Testis (tissue), 3 donors: ENCODE measurements around the gene GDPGP1. TPM values are rescaled to one million over a fixed set of nuclear protein-coding genes. Genes with fewer than 3 reads are reported as not detected.
A peak's percentile ranks its signal among the peaks of the same experiment; 100 is the strongest.

Experiments
- DNase-seq: peaks from one replicate; pipeline ENCODE4 v3.0.0-alpha.2; 2019
- H3K27ac ChIP-seq, 2 donors: fragments of 200-600 bp; sonication (generic); one replicate each; pipeline ENCODE4 v1.5.1; 2019
- H3K27me3 ChIP-seq: fragments of 200-600 bp; sonication (generic); one replicate; pipeline ENCODE4 v1.5.1; 2019
- H3K36me3 ChIP-seq: fragments of 200-600 bp; sonication (generic); one replicate; pipeline ENCODE4 v1.5.1; 2017; ENCODE audit warnings: low read depth; ENCODE audit errors: missing control alignments
- H3K4me1 ChIP-seq: fragments of 200-600 bp; sonication (generic); one replicate; pipeline ENCODE4 v1.5.1; 2019
- H3K4me3 ChIP-seq, 2 donors: fragments of 200-600 bp; sonication (generic); one replicate each; pipeline ENCODE4 v1.5.1; 2017 to 2019
- H3K9me3 ChIP-seq: fragments of 200-600 bp; sonication (generic); one replicate; pipeline ENCODE4 v1.5.1; 2017
- POLR2A ChIP-seq: fragments of 450-650 bp; IDR thresholded peaks from one replicate; pipeline ENCODE4 v1.6.1; 2017; ENCODE audit warnings: antibody characterized with exemption, mild to moderate bottlenecking, moderate library complexity
- WGBS, 2 donors: methylation state at CpG; one replicate each; pipeline ENCODE4 v1.1.5; 2018; 5-methylcytosine and 5-hydroxymethylcytosine counted together
- intact Hi-C: fragments of 100-400 bp; cut with DNase I; formaldehyde crosslinking; loops from one replicate; pipeline ENCODE4 v1.15.1; 2023; ENCODE audit warnings: low total_unique reads
- polyA plus RNA-seq: library from polyadenylated mRNA; stranded (reverse); fragments of 350-450 nt; fragmentation: Illumina TruSeq; extraction: RNeasy Lipid Tissue Mini Kit (QIAGEN cat#74804); gene quantifications from one replicate; pipeline ENCODE4 v1.2.3, GENCODE V29; 2014; ENCODE audit warnings: low read depth, low replicate concordance; ENCODE audit not compliant: insufficient read depth
- total RNA-seq, 2 donors: library from RNA; depleted of rRNA; stranded (reverse); fragments of >200 nt; gene quantifications; one replicate each; pipeline ENCODE4 v1.2.3, GENCODE V29; 2016
- TF ChIP-seq, protein P1 (sequence below), 3 experiments: fragments of 450-650 bp in 2 of 3; fragments of 200-600 bp in 1 of 3; sonication (generic) in 1 of 3; IDR thresholded peaks; one replicate each; pipeline ENCODE4 v1.5.1; 2016 to 2019; ENCODE audit warnings: antibody characterized with exemption in 3 of 3, mild to moderate bottlenecking in 2 of 3, moderate library complexity in 1 of 3

GDPGP1 gene
- total and polyA plus RNA-seq, 3 donors from 2014 or later: 6.2 to 16.1 (median 8.9) TPM

DNA sequence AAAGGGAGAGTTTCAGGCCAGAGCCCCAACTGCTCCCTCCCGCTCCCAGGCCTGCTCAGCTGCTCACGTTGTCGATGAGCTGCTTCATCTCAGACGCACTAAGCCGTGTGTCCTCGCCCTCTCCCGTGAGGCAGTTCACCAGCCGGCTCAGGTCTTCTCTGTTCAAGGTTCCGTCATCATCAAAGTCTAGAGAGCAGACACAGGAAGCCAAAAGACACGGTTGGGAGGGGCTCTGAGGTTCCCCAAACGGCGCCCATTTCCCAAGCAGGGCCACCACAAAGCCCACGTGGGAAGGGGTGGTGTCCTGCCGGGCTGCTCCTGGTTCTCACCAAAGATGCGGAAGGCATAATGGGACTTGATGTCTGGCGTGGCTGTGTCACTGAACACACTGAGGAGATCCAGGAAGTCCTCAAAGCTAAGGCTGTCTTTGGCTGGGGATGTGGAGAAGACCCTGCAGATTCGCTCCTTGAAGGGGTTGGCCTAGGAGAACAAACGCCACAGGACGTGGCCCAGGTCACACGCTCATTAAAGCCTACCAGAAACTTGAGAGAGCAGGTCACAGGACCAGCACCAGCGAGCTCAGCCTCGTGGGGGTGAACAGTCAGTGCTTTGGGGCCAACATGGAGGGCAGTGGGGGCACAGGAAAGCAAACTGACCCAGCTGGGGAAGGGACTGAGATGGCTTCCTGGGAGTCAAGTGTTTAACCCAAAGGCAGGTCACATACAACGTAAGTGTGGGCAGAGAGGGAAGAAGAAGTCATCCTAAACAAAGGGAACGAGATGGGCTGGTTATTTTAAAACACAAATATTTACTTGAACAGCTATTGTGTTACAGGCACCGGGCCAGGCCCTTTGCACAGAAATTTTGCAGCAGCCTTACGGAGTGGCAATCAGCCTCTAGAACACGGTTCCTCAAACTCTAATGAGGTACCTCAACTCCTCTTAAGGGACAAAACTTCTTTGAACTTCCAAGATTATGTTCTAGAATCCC lies 2.7 kb upstream of the GDPGP1 start:
- Histone ChIP-seq H3K27ac (peak overlapping the region in 1 of 2 donors; percentile 79), H3K4me1 (peaks cover 22% of the 10 kb centered on the region), H3K4me3 (no peak overlapping the region), H3K27me3 (no peaks in the 10 kb centered on the region), H3K9me3 (no peaks in the 10 kb centered on the region), H3K36me3 (no peaks in the 10 kb centered on the region)
- DNase-seq: peak; percentile 19
- WGBS, 2 donors: 84 to 85% methylated on average over 27 of the region's 27 CpGs
- TF ChIP-seq, protein P1, sequence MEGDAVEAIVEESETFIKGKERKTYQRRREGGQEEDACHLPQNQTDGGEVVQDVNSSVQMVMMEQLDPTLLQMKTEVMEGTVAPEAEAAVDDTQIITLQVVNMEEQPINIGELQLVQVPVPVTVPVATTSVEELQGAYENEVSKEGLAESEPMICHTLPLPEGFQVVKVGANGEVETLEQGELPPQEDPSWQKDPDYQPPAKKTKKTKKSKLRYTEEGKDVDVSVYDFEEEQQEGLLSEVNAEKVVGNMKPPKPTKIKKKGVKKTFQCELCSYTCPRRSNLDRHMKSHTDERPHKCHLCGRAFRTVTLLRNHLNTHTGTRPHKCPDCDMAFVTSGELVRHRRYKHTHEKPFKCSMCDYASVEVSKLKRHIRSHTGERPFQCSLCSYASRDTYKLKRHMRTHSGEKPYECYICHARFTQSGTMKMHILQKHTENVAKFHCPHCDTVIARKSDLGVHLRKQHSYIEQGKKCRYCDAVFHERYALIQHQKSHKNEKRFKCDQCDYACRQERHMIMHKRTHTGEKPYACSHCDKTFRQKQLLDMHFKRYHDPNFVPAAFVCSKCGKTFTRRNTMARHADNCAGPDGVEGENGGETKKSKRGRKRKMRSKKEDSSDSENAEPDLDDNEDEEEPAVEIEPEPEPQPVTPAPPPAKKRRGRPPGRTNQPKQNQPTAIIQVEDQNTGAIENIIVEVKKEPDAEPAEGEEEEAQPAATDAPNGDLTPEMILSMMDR (IDR thresholded peaks at IDR 0.05): no peak
- TF ChIP-seq POLR2A: no peak
- intact Hi-C loops: no loop called here

DNA sequence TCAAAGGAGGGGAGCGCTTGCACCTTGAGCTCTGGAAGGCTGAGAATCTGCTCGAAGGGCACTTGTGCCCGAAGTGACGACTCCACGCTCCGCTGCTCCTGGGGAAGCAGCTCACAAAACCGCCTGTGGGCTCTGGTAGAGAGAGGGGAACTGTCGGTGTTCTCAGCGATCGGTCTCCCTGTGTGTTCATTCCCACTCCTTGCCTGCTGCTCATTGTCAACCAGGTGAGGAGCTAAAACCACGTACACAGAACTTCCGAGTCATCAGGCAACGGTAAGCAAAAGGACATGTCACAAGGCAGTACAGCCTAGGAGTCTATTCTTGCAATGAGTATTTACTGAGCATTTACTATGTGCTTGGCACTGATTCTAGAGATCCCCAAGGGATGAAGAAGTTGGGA lies 1.8 kb upstream of the GDPGP1 start:
- WGBS, 2 donors: 82 to 95% methylated on average over 11 to 13 of the region's 13 CpGs
- intact Hi-C loops: no loop called here
- Histone ChIP-seq H3K9me3 (no peaks in the 10 kb centered on the region), H3K4me3 (no peak overlapping the region), H3K36me3 (no peaks in the 10 kb centered on the region), H3K27ac (no peak overlapping the region), H3K4me1 (peaks cover 22% of the 10 kb centered on the region), H3K27me3 (no peaks in the 10 kb centered on the region)
- no peak for TF ChIP-seq POLR2A
- TF ChIP-seq, protein P1 (IDR thresholded peaks at IDR 0.05): no peak
- no peak for DNase-seq

DNA sequence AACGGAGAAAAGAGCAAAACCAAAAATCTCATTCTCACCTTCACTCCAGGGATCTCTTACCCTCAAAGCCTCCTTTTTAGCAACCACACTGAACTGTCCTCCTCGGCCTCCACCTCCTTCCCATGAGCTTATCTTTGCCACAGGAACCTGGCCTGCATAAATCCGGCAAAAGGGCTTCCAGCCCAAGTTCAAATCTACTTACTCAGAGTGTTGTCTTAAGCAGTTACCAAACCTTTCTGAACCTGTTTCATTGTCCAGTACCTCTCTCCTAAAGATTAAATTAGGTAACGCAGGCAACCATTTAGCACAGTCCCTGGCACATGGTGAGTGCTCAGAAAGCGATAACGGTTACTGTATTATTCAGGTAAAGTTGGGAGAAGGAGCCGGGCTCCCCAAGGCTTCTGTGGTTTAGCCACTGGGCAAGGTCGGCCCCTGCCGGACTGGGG lies 1.0 kb upstream of the GDPGP1 start:
- H3K36me3 ChIP-seq: no peaks in the 10 kb centered on the region
- WGBS, 2 donors: 4 to 10% methylated on average over 7 to 9 of the region's 9 CpGs
- TF ChIP-seq, protein P1 (IDR thresholded peaks at IDR 0.05): peak; percentile 21 to 49 (median 29)
- TF ChIP-seq POLR2A: no peak
- H3K9me3 ChIP-seq: no peaks in the 10 kb centered on the region
- H3K27ac ChIP-seq: peak overlapping the region; percentile 61 to 91
- H3K4me3 ChIP-seq: peak overlapping the region; percentile 72 to 91
- intact Hi-C loops: no loop called here
- H3K27me3 ChIP-seq: no peaks in the 10 kb centered on the region
- DNase-seq: no peak
- peaks cover 22% of the 10 kb centered on the region for H3K4me1 ChIP-seq

DNA sequence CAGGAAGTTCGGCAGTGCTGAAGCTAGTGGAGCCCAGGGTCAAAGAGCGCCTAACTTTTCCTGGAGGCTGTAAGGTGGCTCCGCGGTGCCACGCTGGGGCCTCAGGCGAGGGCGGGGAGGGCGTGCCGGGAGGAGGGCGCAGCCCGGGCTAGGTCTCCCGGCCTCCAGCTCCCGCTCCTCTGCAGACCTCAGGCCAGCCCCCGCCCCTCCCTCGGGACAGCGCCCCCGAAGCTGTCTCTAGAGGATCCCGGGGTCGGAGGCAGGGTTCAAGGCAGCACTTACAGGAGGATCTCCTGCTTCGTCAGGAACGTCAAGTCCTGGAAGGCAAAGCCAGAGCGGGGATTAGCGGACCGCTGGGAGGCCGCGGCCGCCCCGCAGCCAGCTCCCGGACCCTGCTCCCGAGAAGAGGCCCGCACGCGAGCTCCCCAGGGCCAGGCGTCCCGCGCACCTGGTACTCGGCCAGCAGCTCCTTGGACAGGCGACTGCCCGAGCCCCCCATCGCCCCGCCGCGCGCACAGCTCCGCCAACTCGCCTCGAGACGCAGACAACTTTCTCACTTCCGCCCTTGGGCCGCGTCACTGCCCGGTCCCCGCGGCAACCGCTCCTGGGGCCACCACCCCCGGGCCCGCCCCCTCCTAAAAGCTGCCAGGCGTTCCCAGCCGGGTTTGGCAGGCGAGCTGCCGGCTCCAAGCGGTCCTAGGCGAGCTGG lies 468 bp upstream of the GDPGP1 start, which contains the start of gene CIB1:
TSS of gene CIB1 (minus strand) at position 555 of the 709 bp plus-strand sequence. CDS start at position 499, 56 bp downstream.
- H3K27ac ChIP-seq: peak within 1 kb of the TSS; percentile 61 to 91
- H3K36me3 ChIP-seq: no peaks in the 10 kb centered on the region
- H3K4me1 ChIP-seq: peaks cover 22% of the 10 kb centered on the region
- peak; percentile 96 for DNase-seq
- intact Hi-C loops: no loop called here
- no peaks in the 10 kb centered on the region for H3K27me3 ChIP-seq
- H3K4me3 ChIP-seq: peak within 1 kb of the TSS; percentile 72 to 91
- no peaks in the 10 kb centered on the region for H3K9me3 ChIP-seq
- WGBS, 2 donors: 0% methylated on average over 7 to 38 of the region's 63 CpGs
- TF ChIP-seq, protein P1 (IDR thresholded peaks at IDR 0.05): no peak
- no peak for TF ChIP-seq POLR2A
